ENCODE data around the gene ACO2.
"Not testable (repeated sequence)": the region's sequence is repeated elsewhere in the genome, so short reads cannot be mapped to it uniquely, and the experiment has no call there.

ACO2 gene

DNA sequence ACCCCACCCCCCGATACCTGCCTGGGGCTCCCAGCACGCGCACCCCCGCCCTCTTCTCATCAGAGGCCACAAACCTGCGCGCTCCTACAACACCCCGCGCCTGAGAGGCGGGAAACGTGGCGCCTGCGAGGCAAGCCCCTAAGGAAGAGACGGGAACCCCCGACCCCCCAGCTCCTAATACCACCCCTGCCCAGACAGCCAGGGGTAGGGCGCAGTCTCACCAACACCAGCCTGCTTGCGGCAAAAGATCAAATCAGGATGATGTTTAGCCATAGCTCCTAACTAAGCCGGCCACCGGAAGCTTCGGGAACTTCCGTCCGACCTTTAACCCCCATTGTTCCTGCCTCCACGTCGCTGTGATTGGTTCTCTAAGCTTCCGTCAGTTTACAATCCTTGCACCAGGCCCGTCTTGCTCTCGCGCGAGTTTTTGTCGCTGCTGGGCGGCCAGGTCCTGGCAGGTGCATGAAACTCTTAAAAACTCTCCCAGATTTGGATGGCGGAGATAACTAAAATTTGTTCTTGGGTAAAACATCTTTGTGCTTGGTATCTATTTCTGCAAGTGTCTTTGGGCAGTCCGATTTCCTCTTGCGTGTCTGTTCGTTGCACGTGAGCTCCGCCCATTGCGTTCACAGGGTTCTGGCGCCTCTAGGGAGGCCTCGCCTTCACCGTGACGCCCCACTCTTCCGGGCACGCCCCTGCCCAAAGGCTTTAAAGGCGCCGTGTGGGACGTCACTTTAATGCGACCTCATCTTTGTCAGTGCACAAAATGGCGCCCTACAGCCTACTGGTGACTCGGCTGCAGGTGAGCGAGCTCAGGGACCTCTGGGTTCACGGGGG is at the start of gene ACO2, which contains the start of gene PHF5A:
Gene ACO2 (plus strand): TSS at position 737 of the 837 bp plus-strand sequence. CDS start 30 bp downstream, at position 767.
Gene PHF5A (minus strand): TSS at position 312 of the 837 bp plus-strand sequence. CDS start 39 bp downstream, at position 273.
- DNase-seq (ENCODE audit: low read depth in 2 of 2) = peak; percentile 97

DNA sequence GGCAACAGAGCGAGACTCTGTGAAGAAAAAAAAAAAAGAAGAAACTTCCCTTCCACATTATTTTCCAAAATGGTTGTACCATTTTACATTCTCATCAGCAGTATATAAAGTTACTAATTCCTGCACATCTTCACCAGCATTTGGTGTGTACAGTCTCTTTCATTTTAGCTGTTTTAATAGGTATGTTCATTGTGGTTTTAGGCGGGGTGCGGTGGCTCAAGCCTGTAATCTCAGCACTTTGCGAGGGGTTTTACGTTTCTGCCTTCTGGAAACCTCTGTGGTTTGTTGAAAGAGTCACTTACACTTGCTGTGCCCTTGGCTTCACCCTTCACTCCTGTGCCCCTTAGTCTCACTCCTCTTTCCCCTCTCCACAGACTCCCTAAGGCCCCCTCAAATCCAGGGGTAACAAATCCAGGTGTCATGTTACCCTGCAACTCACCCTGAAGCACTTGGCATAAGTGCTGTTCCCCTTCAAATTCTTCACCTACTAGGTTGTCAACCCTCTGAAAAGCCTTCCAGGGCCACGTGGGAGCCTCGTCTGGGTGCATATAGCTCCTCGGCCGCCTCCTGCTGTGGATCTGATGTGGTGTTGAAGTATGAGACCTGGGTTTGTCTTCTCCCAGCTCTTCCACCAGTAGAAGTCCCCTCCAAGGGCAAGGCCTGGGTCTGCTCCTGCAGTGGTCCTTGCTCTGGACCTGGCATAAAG is 43.1 kb upstream of the ACO2 start:
- no peak for DNase-seq (ENCODE audit: low read depth in 2 of 2)

DNA sequence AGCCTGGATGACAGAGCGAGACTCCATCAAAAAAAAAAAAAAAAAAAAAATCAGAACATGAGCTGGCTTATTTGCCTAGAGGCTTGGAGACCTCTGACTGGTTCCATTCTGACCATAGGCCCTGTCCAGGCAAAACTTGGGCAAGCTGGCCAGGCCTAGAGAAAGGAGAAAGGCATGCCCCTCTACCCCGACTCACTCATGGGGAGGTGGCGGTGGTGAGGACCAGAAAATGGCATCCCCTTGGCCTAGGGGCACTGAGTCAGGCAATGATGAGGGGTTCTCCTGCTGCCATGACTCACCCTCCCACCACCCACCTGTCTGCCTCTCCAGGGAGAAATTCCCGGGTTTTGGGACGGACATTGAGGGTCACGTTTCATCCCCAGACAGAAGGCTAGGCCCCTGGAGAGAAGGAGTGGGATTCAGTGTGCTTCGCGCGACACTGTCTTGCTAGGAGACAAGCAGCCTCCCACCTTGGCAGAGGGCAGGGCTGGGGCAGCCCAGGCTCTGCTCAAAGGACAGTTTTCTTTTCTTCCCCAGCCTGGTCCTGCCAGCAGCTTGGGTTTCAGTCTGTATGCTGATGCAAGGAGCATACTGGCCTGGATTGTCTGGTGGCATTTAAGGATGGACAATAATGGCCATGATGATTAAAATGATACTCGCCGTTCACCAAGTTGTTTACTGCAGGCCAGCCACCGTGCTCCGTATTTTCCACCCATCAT is 39.5 kb upstream of the ACO2 start:
- DNase-seq (ENCODE audit: low read depth in 2 of 2) = no peak

DNA sequence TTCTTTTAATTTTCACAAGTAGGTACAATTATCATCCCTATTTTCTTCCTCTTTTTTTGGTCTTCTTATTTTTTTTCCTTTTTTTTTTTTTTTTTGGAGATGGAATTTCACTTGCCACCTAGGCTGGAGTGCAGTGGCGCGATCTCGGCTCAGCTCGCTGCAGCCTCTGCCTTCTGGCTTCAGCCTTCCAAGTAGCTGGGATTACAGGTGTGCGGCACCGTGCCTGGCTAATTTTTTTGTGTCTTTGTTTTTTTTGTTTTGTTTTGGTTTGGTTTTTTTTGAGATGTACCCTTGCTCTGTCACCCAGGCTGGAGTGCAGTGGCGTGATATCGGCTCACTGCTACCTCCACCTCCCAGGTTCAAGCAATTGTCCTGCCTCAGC is 39.0 kb upstream of the ACO2 start:
- no peak for DNase-seq (ENCODE audit: low read depth in 2 of 2)

DNA sequence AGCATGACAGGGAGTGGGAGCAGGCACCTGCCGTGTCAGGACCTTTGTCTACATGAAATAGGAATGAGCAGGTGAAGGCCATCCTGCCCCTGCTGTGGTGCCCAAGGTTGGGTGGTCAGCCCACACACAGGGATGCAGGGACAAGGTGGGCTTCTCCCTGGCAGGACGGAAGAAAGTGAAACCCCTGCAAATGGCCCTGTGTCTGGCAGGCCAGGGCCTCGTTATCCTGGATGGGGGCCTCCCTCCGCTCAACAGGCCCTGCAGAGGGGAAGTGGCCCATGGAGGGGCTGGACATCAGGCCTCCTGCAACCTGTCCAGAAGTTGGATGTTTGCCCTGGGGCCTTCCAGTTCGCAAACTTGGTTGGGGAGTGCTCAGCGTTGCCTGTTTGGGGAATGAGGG is 37.3 kb upstream of the ACO2 start:
- DNase-seq (ENCODE audit: low read depth in 2 of 2) = no peak

DNA sequence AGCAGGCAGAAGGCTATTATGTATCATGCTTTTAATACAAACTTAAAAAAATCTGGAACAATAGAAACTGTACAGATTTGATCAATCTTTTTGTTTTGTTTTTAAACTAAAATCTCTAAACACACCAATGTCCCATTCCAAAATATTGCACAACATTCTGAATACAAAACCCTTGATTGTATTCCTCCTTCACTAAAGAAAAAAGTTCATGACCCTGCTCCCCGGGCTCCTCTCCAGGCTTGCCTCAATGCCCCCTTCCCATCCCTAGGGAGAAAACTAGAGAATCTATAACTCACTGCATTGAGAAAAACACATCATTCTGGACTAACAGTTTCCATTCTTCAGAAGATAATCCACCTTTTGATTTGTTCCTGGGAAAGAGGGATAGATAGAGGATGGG is 35.4 kb upstream of the ACO2 start:
- not testable (repeated sequence) for DNase-seq (ENCODE audit: low read depth in 2 of 2)

DNA sequence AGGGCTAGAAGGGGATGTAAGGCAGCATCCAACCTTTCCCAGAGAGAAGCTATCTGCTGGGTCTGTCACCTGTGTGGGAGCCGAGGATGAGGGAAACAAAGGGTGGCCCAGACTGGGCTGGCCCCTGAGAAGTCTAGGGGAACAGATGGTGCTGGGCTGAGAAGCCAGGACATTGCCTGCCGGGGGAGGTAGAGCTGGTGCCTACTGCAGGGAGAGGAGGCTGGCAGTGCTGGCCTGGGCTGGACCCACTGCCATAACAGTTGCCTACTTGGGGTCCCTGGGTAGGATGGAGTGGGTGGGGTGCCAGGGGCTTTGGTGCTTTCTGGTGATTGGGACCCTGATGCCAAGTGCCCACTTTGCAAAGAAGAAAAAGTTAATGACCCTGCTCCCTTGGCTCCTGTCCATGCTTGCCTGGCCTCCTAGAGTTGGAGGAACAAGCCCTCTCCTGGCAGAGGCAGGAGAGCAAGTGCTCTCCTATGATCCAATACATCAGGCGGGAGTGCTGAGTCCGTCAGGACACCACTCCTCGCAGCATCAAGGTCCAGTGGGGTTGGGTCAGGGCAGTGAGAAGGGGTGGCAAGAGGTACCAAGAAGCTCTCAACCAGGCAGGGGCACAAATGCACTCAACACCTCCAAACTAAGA is 34.4 kb upstream of the ACO2 start:
- not testable (repeated sequence) for DNase-seq (ENCODE audit: low read depth in 2 of 2)

DNA sequence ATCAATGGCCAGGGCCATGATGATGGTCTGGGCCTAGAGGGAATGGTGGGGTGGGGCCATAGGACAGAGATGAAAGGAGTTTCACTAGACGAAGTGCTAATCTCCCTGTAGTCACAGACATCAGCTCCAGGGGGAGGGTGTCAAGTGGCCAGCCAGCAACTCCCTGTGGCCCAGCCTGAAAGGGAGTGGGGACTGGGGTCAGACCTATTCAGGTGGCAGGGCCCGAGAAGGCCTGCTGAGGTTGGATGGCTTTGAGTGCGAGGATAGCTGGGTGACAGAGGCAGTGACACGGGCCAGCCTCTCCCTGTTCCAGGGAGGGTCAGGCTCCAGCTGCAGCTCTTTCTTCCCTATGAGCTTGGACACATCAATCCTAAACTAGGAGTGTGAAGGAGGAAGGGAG is 33.4 kb upstream of the ACO2 start:
- DNase-seq (ENCODE audit: low read depth in 2 of 2) = no peak

DNA sequence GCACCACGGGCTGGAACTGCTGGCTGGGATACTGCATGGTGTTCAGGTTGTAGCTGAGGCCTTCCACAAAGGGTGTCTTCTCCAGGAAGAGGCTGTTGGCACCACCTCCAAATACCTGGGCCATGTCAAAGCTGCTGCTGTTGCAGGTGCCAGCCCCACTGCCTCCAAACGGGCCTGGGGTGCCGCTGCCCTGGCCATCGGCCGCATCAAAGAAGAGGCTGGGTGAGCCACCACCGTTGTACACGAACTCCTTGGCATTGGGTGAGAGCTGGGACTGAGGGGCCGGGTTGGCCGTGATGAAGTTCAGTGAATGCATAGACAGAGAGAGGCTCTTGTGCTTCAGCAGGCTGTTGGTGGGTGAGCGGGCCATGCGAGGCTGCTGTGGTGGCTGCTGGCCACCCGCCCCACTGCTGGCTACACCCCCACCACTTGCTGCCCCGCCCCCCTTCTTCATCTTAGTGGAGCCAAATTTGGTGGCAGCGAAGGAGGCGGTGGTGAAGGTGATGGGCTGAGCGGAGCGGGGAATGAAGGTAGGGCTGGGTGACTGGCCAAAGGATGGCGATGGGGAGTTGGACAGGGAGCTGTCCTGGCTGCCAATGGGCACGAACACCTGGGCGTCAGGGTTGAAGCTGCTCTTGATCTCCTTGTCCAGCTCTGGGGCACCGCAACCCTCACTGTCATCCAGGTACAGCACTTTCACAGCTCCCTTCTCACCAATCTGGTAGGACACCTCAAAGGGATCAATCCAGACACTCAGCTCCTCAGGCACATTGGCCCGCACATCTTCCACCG is 32.4 kb upstream of the ACO2 start:
- no peak for DNase-seq (ENCODE audit: low read depth in 2 of 2)

DNA sequence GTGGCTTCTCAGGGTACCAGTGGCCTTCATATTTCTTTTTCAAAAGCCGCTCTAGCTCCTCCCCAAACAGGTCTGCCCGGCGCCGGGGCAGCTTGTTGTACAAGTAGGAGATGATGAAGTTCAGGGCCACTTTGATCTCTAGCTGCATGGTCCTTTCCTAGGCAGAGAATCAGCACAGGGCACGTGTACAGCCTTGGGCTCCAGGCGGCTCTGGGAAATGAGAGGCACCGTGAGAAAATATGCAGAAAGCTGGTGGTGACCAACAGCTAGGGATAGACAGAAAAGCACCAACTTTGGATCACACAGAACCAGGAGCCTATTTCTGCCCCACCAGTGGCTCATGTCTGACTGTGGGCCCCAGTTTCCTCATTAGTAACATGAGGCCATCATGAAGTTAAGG is 31.7 kb upstream of the ACO2 start:
- no peak for DNase-seq (ENCODE audit: low read depth in 2 of 2)

DNA sequence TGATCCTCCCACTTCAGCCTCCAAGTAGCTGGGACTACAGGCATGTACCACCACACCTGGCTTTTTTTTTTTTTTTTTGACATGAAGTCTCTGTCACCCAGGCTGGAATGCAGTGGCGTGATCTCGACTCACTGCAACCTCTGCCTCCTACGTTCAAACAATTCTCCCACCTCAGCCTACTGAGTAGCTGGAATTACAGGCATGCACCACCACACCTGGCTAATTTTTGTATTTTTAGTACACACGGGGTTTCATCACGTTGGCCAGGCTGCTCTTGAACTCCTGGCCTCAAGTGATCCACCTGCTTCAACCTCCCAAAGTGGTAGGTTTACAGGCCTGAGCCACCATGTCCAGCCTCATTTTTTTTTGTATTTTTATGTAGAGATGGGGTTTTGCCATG is 28.4 kb upstream of the ACO2 start:
- not testable (repeated sequence) for DNase-seq (ENCODE audit: low read depth in 2 of 2)

DNA sequence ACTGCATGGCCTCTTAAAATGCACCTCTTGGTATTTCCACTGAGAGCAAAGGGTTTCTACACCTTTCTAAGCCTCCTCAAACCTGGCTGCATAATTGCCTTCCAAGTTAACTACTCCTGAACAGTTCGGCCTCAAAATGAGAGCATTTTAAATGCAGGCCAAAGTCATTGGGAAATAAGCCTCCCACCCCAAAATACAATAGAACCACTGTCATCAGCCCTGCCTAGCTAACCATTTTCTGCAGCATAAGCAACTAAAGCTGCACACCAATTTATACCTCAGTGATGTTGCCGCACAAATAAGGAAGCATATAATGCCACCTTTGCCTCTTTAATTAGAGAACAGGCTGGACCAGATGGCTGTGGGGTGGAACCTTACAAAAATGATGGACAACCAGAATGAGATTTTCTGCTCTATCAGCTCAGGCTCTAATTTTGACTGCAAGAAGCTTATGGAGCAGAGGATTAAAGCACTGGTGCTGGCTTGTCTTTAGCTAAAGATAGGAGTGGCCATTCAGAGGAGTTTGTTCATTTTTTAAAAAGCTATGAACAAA is 26.6 kb upstream of the ACO2 start:
- DNase-seq (ENCODE audit: low read depth in 2 of 2) = no peak

DNA sequence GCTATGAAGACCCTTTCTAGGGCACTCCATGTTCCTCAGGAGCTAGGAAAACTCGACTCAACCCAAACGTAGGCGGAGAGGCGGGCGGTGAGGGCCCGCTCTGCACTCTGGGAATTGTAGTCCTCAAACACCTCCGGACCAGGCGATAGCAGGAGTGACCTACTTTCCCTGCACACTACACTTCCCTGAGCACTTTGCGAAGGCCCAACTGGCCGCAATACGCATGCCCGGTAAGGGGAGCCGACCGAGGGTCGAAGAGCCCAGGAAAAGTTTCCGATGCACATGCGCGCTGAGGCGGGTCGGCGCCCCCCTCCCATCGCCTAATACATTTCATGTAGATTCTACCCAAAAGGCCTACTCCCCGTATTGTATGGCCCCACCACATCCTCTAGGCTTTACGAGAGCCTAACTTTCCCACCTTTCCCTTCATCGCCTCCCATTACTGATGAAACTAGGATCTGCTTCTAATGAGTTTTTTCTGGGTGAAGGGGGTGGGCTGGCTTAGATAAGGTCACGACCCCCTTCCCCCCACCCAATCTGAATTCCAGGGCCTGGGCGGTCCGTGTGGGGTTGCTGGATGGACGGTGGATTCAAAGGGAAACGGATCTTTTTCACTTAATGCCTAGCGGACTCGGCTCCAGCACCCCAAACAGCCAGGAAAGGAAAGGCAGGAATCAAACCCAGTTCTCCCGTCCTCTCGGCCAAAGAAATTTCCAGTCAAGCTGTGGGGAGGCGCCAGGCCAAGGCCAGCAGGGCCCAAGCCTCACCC is 24.4 kb upstream of the ACO2 start:
- DNase-seq (ENCODE audit: low read depth in 2 of 2) = peak; percentile 71 to 86

DNA sequence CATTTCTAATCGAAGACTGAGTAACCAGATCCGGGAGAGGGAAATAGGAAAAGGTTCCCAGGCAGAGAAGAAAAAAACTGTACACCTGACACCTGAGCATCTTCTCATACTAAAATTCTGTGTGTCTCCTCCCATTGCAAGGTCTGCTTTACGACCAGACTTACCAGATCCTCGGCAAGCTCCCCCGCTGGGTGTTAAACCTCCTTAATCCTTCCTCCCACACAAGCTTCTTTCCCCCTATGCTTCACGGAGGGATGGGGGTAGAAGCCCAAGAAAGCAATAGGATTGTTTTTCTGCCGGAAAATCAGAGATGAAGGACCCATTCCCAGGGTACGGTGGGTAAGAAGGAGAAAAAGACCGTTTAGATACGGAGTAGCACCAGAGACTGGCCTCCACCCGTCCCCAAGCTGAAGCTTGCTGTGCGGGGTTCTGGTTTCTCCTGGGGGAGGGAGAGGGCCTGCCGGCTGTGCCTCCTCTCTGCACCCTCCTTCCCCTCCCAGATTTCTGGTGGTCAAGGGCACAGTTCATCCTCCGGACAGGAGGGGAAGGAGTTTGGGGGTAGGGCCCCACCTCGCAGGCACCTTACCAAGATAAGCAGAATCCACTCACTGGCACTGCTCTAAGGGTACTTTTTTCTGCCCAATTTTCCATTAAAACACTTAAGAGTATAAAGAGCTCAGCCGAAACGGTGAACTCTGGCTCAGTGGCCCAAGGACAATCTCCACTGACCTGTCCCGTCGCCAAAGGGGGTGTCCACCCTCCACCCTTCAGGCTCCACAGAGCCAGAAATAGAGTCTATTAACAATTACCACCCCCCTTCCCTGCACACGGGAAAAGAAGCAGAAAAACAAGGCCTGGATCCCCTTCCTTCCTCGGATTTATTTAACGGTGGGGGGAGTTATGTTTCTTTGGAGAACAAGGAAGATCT is 23.5 kb upstream of the ACO2 start:
- DNase-seq (ENCODE audit: low read depth in 2 of 2) = peak in 1 of 2 experiments; percentile 16

DNA sequence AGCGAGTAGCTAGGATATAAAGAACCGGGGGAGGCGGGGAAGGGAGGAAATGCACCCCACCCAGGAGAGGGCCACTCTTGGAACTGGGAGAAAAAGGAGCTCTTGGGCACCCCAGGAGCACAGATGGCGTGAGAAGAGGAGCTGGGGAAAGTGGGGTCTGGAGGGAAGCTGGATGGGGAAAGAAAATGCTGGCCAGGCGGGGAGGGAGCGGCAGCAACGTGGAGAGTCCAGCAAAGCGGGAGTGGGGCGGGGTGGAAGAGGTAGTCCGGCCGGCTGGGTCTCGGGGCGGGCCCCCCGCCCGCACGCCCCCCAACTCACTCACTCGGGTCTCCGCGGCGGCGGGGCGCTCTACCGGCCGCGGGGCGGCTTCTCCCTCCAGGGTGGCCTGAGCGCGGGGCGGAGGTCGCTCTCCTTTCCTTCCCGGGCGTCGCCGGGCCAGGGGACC is 22.8 kb upstream of the ACO2 start:
- peak in 1 of 2 experiments; percentile 6 for DNase-seq (ENCODE audit: low read depth in 2 of 2)

DNA sequence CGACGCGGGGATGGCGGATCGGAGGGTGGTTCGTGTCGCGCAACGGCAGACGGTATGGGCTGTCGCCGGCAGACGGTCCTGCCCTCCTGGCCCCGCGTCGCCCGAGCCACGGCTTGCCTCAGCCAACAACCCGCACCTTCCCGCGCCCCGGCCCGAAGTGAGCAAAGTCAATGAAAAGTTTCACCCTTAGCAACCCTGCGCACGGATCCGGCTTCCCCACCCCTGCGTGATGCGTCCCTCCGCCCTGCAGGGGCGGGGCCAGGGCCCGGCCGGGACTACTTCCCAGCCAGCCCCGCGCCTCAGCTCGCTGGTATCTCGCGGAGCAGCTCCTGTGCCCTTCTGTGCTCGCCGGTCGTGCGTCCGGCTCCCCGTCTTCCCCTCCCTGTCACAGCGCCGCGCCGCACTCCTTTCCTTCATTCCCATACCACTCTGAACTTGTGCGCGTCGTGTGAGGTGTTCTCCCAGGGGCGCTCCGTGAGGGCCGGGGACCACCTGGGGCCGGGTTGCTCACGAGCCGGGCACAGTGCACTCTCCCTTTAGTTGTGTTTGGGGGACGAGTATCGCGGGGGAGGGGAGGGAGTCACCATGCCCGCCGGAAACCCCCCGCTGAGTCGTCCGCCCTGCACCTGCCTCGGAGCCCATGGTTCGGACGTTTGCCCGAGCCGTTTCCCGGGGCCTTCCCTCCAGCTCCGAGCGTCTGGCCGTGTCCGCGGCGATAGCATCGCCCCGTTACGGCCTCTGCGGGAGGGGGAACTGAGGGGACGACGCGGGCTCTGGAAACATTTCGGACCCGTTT is 22.1 kb upstream of the ACO2 start, which contains the start of gene TOB2:
Gene TOB2 (minus strand): TSS at position 163 of the 796 bp plus-strand sequence. CDS start 9,456 bp downstream, outside the sequence.
- peak; percentile 90 to 91 for DNase-seq (ENCODE audit: low read depth in 2 of 2)

DNA sequence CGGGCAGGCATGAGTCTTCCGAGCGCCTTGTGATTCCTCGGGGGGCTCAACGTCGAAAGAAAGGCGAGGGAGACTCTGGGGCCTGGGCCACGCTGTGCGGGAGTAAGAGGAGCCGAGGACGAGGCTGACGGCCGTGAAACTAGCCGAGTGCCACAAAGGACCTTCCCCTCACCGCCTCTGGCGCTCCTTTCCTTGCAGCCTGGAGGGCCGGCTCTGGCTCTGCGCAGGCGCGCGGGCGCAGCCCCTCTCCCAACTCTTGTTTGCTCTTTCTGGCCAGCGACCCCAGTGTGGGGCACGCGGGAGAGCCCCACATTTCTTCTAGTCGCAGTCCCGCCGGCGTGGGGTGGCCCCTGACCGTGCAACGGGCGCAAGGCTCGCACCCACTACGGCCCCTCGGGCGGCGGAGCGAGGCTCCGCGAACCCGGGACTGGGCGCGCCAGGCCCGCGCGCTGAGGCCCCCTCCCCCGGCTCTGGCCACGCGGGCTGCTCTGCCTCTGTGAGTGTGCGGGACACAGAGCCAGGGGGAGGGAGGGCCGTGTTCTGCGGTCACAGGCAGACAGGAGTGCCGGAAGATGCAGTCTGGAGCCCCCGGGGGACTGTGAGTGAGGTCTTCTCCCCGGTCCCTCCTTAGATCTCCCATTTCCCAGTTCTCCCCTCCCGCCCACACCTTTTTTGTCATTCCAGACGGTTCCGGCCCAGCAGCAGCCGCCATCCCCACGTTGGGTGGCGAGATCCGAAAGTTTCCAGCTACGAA is 21.3 kb upstream of the ACO2 start:
- peak; percentile 38 to 50 for DNase-seq (ENCODE audit: low read depth in 2 of 2)
